T-helper 17 cell (primary cell): ENCODE data around the gene DDX5. TPM values are rescaled to one million over a fixed set of nuclear protein-coding genes. Genes with fewer than 3 reads are reported as not detected.

Experiments
- total RNA-seq, 4 donors: library from RNA in 2 of 4; stranded (reverse) in 2 of 4; gene quantifications; one replicate each; pipeline ENCODE4 v1.2.3 and lab custom pipeline; 2022 to 2026

DDX5 gene
- total RNA-seq, 2 donors from 2014 or later, result 2,533 to 2,679 TPM

Other genes with a start within 250 kb of the DDX5 start
- 1 to 10 TPM; 8.4 to 8.7 TPM for gene TEX2, start 243.0 kb downstream of the DDX5 start, total RNA-seq
- gene PECAM1, start 115.4 kb downstream of the DDX5 start, total RNA-seq, result 10 to 100 TPM; 15.5 to 22.7 TPM
- 1 to 10 TPM; 1.0 to 1.4 TPM for gene MILR1, start 57.2 kb downstream of the DDX5 start, total RNA-seq
- gene POLG2, start 9.2 kb downstream of the DDX5 start, total RNA-seq, result 10 to 100 TPM; 37.1 to 39.0 TPM
- 100 to 1,000 TPM; 130 to 143 TPM for gene CEP95, start 688 bp upstream of the DDX5 start, total RNA-seq
- gene SMURF2, start 156.0 kb upstream of the DDX5 start, total RNA-seq, result 10 to 100 TPM; 25.4 to 26.6 TPM